Measurements from ENCODE around the gene ADAM17.

ADAM17 gene

GRCh38 chr2:9465170-9465569, 90.5 kb downstream of the ADAM17 start:
- DNase-seq, result no peak

- DNase-seq, result peak; percentile 19 to 26
These were observed 92.0 kb downstream of the ADAM17 start for GRCh38 chr2:9463698-9464034.

GRCh38 chr2:9462886-9463697, 92.5 kb downstream of the ADAM17 start:
- no peak for DNase-seq

GRCh38 chr2:9462313-9462712, 93.3 kb downstream of the ADAM17 start:
- DNase-seq, result no peak

- no peak for DNase-seq
These were observed 94.6 kb downstream of the ADAM17 start for GRCh38 chr2:9461079-9461478.

- no peak for DNase-seq
These were observed 95.1 kb downstream of the ADAM17 start for GRCh38 chr2:9460441-9461017.

- DNase-seq, result no peak
These were observed 104.4 kb downstream of the ADAM17 start for GRCh38 chr2:9451231-9451630.

- DNase-seq, result no peak
These were observed 110.5 kb downstream of the ADAM17 start for GRCh38 chr2:9445089-9445488.

- no peak for DNase-seq
These were observed 112.1 kb downstream of the ADAM17 start for GRCh38 chr2:9443526-9443925.

GRCh38 chr2:9441556-9441955, 114.1 kb downstream of the ADAM17 start:
- no peak for DNase-seq

- no peak for DNase-seq
These were observed 115.4 kb downstream of the ADAM17 start for GRCh38 chr2:9440058-9440727.

- no peak for DNase-seq
These were observed 116.1 kb downstream of the ADAM17 start for GRCh38 chr2:9439536-9439935.

Measured in activated CD4-positive, alpha-beta T cell treated with anti-CD3 and anti-CD28 coated beads, Interleukin-2, amount 50 U/mL, for 48 hours (primary cell).